ENCODE data around the gene PAPSS1.

DNA sequence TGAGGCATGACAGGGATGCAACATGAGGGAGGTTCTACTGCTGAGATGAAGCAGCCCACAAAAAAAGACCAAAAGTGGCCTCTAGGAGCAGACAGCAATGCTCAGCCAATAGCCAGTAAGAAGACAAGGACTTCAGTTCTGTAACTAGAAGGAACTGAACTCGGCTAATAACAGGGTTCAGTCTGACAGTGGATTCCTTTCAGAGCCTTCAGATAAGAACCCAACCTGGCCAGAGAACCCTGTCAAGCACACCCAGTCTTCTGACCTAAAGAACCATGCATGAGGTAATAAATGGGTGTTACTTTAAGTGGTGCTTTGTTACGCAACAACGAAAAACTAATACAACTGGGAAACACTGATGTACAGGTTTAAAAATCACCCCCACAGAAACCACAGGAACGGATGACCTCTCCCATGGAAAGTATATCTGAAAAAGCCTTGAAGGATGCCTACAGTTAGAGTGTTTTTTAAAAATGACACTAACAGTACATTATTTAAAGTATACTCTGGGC is 94.6 kb downstream of the PAPSS1 start:
- TF ChIP-seq, protein P1, sequence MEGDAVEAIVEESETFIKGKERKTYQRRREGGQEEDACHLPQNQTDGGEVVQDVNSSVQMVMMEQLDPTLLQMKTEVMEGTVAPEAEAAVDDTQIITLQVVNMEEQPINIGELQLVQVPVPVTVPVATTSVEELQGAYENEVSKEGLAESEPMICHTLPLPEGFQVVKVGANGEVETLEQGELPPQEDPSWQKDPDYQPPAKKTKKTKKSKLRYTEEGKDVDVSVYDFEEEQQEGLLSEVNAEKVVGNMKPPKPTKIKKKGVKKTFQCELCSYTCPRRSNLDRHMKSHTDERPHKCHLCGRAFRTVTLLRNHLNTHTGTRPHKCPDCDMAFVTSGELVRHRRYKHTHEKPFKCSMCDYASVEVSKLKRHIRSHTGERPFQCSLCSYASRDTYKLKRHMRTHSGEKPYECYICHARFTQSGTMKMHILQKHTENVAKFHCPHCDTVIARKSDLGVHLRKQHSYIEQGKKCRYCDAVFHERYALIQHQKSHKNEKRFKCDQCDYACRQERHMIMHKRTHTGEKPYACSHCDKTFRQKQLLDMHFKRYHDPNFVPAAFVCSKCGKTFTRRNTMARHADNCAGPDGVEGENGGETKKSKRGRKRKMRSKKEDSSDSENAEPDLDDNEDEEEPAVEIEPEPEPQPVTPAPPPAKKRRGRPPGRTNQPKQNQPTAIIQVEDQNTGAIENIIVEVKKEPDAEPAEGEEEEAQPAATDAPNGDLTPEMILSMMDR (IDR thresholded peaks at IDR 0.05; ENCODE audit: insufficient read depth, low read length), result no peak
- TF ChIP-seq GABPA (IDR thresholded peaks at IDR 0.05; ENCODE audit: low read depth), result no peak
- TF ChIP-seq POLR2AphosphoS5 (IDR thresholded peaks at IDR 0.05; ENCODE audit: low read depth), result no peak
- TF ChIP-seq, protein P2, sequence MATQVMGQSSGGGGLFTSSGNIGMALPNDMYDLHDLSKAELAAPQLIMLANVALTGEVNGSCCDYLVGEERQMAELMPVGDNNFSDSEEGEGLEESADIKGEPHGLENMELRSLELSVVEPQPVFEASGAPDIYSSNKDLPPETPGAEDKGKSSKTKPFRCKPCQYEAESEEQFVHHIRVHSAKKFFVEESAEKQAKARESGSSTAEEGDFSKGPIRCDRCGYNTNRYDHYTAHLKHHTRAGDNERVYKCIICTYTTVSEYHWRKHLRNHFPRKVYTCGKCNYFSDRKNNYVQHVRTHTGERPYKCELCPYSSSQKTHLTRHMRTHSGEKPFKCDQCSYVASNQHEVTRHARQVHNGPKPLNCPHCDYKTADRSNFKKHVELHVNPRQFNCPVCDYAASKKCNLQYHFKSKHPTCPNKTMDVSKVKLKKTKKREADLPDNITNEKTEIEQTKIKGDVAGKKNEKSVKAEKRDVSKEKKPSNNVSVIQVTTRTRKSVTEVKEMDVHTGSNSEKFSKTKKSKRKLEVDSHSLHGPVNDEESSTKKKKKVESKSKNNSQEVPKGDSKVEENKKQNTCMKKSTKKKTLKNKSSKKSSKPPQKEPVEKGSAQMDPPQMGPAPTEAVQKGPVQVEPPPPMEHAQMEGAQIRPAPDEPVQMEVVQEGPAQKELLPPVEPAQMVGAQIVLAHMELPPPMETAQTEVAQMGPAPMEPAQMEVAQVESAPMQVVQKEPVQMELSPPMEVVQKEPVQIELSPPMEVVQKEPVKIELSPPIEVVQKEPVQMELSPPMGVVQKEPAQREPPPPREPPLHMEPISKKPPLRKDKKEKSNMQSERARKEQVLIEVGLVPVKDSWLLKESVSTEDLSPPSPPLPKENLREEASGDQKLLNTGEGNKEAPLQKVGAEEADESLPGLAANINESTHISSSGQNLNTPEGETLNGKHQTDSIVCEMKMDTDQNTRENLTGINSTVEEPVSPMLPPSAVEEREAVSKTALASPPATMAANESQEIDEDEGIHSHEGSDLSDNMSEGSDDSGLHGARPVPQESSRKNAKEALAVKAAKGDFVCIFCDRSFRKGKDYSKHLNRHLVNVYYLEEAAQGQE (IDR thresholded peaks at IDR 0.05; ENCODE audit: insufficient replicate concordance, low read depth), result no peak
- no peak for TF ChIP-seq SPI1 (IDR thresholded peaks at IDR 0.05; ENCODE audit: borderline replicate concordance, low read depth)
